HG03175 (cell line): Measurements from ENCODE around the gene KLRB1.
"Not testable (repeated sequence)": the region's sequence is repeated elsewhere in the genome, so short reads cannot be mapped to it uniquely, and the experiment has no call there.

Experiments
- ATAC-seq: cut with Tn5 transposase; IDR thresholded peaks from one replicate; pipeline ENCODE4 v1.9.1; 2021; ENCODE audit warnings: mild to moderate bottlenecking, moderate library complexity; ENCODE audit not compliant: unreplicated experiment

The KLRB1 gene

GRCh38 chr12:9607716-9608115 is at the start of gene KLRB1:
TSS of gene KLRB1 (minus strand) at chr12:9607916. CDS start at chr12:9607839, 77 bp downstream.
- no peak for ATAC-seq

- no peak for ATAC-seq
Measured at GRCh38 chr12:9651265-9651729, 43.6 kb upstream of the KLRB1 start.

- no peak for ATAC-seq
Measured at GRCh38 chr12:9650151-9650576, 42.4 kb upstream of the KLRB1 start.

- ATAC-seq: no peak
Measured at GRCh38 chr12:9649532-9649940, 41.8 kb upstream of the KLRB1 start.

- ATAC-seq: no peak
Measured at GRCh38 chr12:9648701-9649531, 41.2 kb upstream of the KLRB1 start.

- peak; percentile 76 for ATAC-seq
Measured at GRCh38 chr12:9647825-9648700, 40.3 kb upstream of the KLRB1 start.

- peak; percentile 1 for ATAC-seq
Measured at GRCh38 chr12:9646794-9647781, 39.4 kb upstream of the KLRB1 start.

GRCh38 chr12:9644985-9645551 is 37.4 kb upstream of the KLRB1 start:
- not testable (repeated sequence) for ATAC-seq

- ATAC-seq: no peak
Measured at GRCh38 chr12:9643266-9643660, 35.5 kb upstream of the KLRB1 start.

- no peak for ATAC-seq
Measured at GRCh38 chr12:9642606-9643265, 35.0 kb upstream of the KLRB1 start.

- no peak for ATAC-seq
Measured at GRCh38 chr12:9640024-9640423, 32.3 kb upstream of the KLRB1 start.

- no peak for ATAC-seq
Measured at GRCh38 chr12:9636851-9637206, 29.1 kb upstream of the KLRB1 start.

- ATAC-seq: no peak
Measured at GRCh38 chr12:9636150-9636850, 28.6 kb upstream of the KLRB1 start.

- ATAC-seq: no peak
Measured at GRCh38 chr12:9634969-9635754, 27.4 kb upstream of the KLRB1 start.

GRCh38 chr12:9634177-9634803 is 26.6 kb upstream of the KLRB1 start:
- ATAC-seq: no peak

GRCh38 chr12:9632766-9633165 is 25.1 kb upstream of the KLRB1 start:
- ATAC-seq: no peak

GRCh38 chr12:9626821-9627220 is 19.1 kb upstream of the KLRB1 start:
- no peak for ATAC-seq

GRCh38 chr12:9626291-9626690 is 18.6 kb upstream of the KLRB1 start:
- ATAC-seq: no peak
